HepG2 (cell line): ENCODE data around the gene ALG11. TPM values are rescaled to one million over a fixed set of nuclear protein-coding genes. Genes with fewer than 3 reads are reported as not detected.

Experiments
- DNMT3B ChIP-seq: conservative IDR thresholded peaks from 2 replicates; pipeline ENCODE4 v1.6.1; 2016; ENCODE audit warnings: missing biosample characterization, control low read depth
- HMG20B ChIP-seq: conservative IDR thresholded peaks from 2 replicates; pipeline ENCODE4 v1.6.1; 2016; ENCODE audit warnings: missing genetic modification reagents, missing compliant biosample characterization
- MIXL1 ChIP-seq: IDR thresholded peaks from 2 replicates; pipeline ENCODE4 v1.6.1; 2016
- NFIC ChIP-seq: IDR thresholded peaks from 2 replicates; pipeline ENCODE4 v1.6.1; 2012; ENCODE audit warnings: mild to moderate bottlenecking, low read length, inconsistent platforms
- TBL1XR1 ChIP-seq: fragments of 150-350 bp; IDR thresholded peaks from 2 replicates; pipeline ENCODE4 v1.6.1; 2014; ENCODE audit warnings: borderline replicate concordance, low read length; ENCODE audit not compliant: partially characterized antibody
- THAP11 ChIP-seq: IDR thresholded peaks from 2 replicates; pipeline ENCODE4 v1.6.1; 2016; ENCODE audit warnings: missing biosample characterization, missing genetic modification reagents
- TOE1 ChIP-seq: sonication (generic); formaldehyde crosslinking; IDR thresholded peaks from 2 replicates; pipeline ENCODE4 v1.4.0; 2020; ENCODE audit warnings: mild to moderate bottlenecking, missing genetic modification reagents
- ZNF235 ChIP-seq: sonication (generic); formaldehyde crosslinking; IDR thresholded peaks from 2 replicates; pipeline ENCODE4 v1.8.1; 2023; ENCODE audit warnings: mild to moderate bottlenecking, missing genetic modification reagents, borderline replicate concordance
- ZNF556 ChIP-seq: sonication (generic); formaldehyde crosslinking; IDR thresholded peaks from 2 replicates; pipeline ENCODE4 v1.4.0; 2020; ENCODE audit warnings: mild to moderate bottlenecking, missing genetic modification reagents, borderline replicate concordance
- ZNF564 ChIP-seq: sonication (generic); formaldehyde crosslinking; IDR thresholded peaks from 2 replicates; pipeline ENCODE4 v1.8.1; 2023; ENCODE audit warnings: mild to moderate bottlenecking, missing genetic modification reagents
- ZNF746 ChIP-seq: sonication (generic); formaldehyde crosslinking; IDR thresholded peaks from 2 replicates; pipeline ENCODE4 v1.8.0; 2022; ENCODE audit warnings: mild to moderate bottlenecking, missing genetic modification reagents
- ZNF879 ChIP-seq: sonication (generic); formaldehyde crosslinking; IDR thresholded peaks from 2 replicates; pipeline ENCODE4 v1.8.1; 2023; ENCODE audit warnings: missing genetic modification reagents
- ZSCAN12 ChIP-seq: sonication (generic); formaldehyde crosslinking; IDR thresholded peaks from 2 replicates; pipeline ENCODE4 v1.9.0; 2021; ENCODE audit warnings: mild to moderate bottlenecking, missing genetic modification reagents
- polyA plus RNA-seq, 8 experiments: library from polyadenylated mRNA; depleted of rRNA in 3 of 8; stranded (reverse) in 7 of 8; unstranded in 1 of 8; fragments of >200 nt; fragmentation: Illumina TruSeq in 4 of 8; extraction: Trizol in 4 of 8; gene quantifications; 2 replicates each; pipeline versions ENCODE4 v1.2.1 to v1.2.3, GENCODE V29; 2011 to 2016; ENCODE audit warnings: low read depth in 4 of 8, missing spikeins in 1 of 8, mixed read lengths in 1 of 8; ENCODE audit not compliant: insufficient read depth in 1 of 8
- total RNA-seq, 5 experiments: library from RNA; depleted of rRNA; stranded (reverse); fragments of >200 nt; fragmentation: Illumina TruSeq; extraction: Trizol; gene quantifications; 2 replicates each; pipeline ENCODE4 v1.2.3, GENCODE V29; 2016; ENCODE audit warnings: low read depth in 1 of 5
- TF ChIP-seq, protein P1 (sequence below): IDR thresholded peaks from 2 replicates; pipeline ENCODE4 v1.6.1; 2018; ENCODE audit warnings: missing genetic modification reagents
- TF ChIP-seq, protein P2 (sequence below): IDR thresholded peaks from 2 replicates; pipeline ENCODE4 v1.6.1; 2018; ENCODE audit warnings: missing genetic modification reagents, mild to moderate bottlenecking, missing compliant biosample characterization
- TF ChIP-seq, protein P3 (sequence below): sonication (generic); formaldehyde crosslinking; IDR thresholded peaks from 2 replicates; pipeline ENCODE4 v1.5.1; 2020; ENCODE audit warnings: missing genetic modification reagents, mild to moderate bottlenecking, borderline replicate concordance
- TF ChIP-seq, protein P4 (sequence below): IDR thresholded peaks from 2 replicates; pipeline ENCODE4 v1.6.1; 2016
- TF ChIP-seq, protein P5 (sequence below): sonication (generic); formaldehyde crosslinking; IDR thresholded peaks from 2 replicates; pipeline ENCODE4 v1.4.0; 2020; ENCODE audit warnings: missing genetic modification reagents
- TF ChIP-seq, protein P6 (sequence below): sonication (generic); formaldehyde crosslinking; IDR thresholded peaks from 2 replicates; pipeline ENCODE4 v1.5.1; 2020; ENCODE audit warnings: mild to moderate bottlenecking, missing genetic modification reagents, moderate library complexity
- TF ChIP-seq, protein P7 (sequence below): sonication (generic); formaldehyde crosslinking; IDR thresholded peaks from 2 replicates; pipeline ENCODE4 v1.8.1; 2023; ENCODE audit warnings: missing genetic modification reagents, mild to moderate bottlenecking, borderline replicate concordance

ALG11 gene
- total and polyA plus RNA-seq, 2 of the 13 experiments (the other 11 are each of a cell fraction or from before 2014, with no cell fraction given): 14.7 to 27.9 TPM

DNA sequence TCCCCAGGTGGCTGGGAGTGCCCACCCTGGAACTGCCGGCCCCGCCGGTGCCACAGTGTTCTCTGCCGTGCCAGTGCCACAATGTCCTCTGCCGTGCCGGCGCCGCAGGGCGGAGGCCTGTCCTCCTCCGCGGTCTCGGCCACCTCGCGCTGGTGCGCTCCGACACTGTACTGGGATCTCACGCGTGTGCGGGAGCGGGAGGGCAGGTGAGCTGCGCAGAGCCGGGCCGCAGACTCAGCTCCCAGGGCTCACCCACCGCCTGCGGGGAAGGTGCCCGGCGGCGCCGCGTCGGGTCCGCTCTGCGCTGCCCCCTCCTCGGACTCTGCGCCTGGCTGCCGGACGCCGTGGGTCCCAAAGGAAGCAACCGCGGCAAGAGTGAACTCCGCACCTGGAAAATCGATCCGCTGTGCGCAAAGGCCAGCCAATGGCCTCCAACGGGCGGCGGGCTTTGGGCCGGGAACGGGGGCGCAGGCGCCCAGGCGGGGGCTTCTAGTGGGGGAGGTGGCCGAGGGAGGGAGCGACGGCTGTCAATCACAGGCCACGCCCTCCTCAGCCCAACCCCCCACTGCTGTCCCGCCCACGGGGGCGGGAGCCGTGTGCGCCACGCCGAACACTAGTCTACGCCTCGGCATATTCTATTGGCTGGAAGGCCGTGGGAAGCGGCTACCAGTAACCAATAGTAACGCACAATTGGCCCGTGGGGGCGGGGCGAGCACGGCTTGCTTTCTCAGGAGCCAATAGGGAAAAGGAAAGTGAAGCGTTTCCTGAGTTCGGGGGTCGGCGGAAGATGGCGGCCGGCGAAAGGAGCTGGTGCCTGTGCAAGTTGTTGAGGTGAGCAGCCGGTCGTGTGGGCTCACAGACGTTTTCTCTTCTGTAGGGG is at the start of gene ALG11 (continued):
- TF ChIP-seq, protein P1, sequence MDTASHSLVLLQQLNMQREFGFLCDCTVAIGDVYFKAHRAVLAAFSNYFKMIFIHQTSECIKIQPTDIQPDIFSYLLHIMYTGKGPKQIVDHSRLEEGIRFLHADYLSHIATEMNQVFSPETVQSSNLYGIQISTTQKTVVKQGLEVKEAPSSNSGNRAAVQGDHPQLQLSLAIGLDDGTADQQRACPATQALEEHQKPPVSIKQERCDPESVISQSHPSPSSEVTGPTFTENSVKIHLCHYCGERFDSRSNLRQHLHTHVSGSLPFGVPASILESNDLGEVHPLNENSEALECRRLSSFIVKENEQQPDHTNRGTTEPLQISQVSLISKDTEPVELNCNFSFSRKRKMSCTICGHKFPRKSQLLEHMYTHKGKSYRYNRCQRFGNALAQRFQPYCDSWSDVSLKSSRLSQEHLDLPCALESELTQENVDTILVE: peak; percentile 83; the same call in 1 of the 2 replicates
- TF ChIP-seq, protein P2, sequence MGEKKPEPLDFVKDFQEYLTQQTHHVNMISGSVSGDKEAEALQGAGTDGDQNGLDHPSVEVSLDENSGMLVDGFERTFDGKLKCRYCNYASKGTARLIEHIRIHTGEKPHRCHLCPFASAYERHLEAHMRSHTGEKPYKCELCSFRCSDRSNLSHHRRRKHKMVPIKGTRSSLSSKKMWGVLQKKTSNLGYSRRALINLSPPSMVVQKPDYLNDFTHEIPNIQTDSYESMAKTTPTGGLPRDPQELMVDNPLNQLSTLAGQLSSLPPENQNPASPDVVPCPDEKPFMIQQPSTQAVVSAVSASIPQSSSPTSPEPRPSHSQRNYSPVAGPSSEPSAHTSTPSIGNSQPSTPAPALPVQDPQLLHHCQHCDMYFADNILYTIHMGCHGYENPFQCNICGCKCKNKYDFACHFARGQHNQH (CRISPR knock-in tag): peak; percentile 98
- TF ChIP-seq, protein P3, sequence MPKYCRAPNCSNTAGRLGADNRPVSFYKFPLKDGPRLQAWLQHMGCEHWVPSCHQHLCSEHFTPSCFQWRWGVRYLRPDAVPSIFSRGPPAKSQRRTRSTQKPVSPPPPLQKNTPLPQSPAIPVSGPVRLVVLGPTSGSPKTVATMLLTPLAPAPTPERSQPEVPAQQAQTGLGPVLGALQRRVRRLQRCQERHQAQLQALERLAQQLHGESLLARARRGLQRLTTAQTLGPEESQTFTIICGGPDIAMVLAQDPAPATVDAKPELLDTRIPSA (CRISPR knock-in tag): peak; percentile 84
- TF ChIP-seq DNMT3B (CRISPR knock-in tag) (peak; percentile 57; the same call in 1 of the 2 replicates), ZNF879 (CRISPR knock-in tag) (peak; percentile 71; the same call in 1 of the 2 replicates), ZNF746 (CRISPR knock-in tag) (peak; percentile 96), MIXL1 (CRISPR knock-in tag) (peak; percentile 49; the same call in 1 of the 2 replicates), HMG20B (CRISPR knock-in tag) (0 out of 2 replicates have a peak, but pooled peaks have one; percentile 43), ZSCAN12 (CRISPR knock-in tag) (no peak; the same call in 1 of the 2 replicates), ZNF564 (CRISPR knock-in tag) (peak; percentile 87; the same call in 1 of the 2 replicates), ZNF556 (CRISPR knock-in tag) (peak; percentile 95), THAP11 (CRISPR knock-in tag) (peak; percentile 69), TOE1 (CRISPR knock-in tag) (no peak; the same call in 1 of the 2 replicates), TBL1XR1 (peak; percentile 57), ZNF235 (CRISPR knock-in tag) (no peak), NFIC (no peak)
- TF ChIP-seq, protein P4, sequence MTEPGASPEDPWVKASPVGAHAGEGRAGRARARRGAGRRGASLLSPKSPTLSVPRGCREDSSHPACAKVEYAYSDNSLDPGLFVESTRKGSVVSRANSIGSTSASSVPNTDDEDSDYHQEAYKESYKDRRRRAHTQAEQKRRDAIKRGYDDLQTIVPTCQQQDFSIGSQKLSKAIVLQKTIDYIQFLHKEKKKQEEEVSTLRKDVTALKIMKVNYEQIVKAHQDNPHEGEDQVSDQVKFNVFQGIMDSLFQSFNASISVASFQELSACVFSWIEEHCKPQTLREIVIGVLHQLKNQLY (CRISPR knock-in tag): no peak; the same call in 1 of the 2 replicates
- TF ChIP-seq, protein P5, sequence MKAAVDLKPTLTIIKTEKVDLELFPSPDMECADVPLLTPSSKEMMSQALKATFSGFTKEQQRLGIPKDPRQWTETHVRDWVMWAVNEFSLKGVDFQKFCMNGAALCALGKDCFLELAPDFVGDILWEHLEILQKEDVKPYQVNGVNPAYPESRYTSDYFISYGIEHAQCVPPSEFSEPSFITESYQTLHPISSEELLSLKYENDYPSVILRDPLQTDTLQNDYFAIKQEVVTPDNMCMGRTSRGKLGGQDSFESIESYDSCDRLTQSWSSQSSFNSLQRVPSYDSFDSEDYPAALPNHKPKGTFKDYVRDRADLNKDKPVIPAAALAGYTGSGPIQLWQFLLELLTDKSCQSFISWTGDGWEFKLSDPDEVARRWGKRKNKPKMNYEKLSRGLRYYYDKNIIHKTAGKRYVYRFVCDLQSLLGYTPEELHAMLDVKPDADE (CRISPR knock-in tag): no peak
- TF ChIP-seq, protein P6, sequence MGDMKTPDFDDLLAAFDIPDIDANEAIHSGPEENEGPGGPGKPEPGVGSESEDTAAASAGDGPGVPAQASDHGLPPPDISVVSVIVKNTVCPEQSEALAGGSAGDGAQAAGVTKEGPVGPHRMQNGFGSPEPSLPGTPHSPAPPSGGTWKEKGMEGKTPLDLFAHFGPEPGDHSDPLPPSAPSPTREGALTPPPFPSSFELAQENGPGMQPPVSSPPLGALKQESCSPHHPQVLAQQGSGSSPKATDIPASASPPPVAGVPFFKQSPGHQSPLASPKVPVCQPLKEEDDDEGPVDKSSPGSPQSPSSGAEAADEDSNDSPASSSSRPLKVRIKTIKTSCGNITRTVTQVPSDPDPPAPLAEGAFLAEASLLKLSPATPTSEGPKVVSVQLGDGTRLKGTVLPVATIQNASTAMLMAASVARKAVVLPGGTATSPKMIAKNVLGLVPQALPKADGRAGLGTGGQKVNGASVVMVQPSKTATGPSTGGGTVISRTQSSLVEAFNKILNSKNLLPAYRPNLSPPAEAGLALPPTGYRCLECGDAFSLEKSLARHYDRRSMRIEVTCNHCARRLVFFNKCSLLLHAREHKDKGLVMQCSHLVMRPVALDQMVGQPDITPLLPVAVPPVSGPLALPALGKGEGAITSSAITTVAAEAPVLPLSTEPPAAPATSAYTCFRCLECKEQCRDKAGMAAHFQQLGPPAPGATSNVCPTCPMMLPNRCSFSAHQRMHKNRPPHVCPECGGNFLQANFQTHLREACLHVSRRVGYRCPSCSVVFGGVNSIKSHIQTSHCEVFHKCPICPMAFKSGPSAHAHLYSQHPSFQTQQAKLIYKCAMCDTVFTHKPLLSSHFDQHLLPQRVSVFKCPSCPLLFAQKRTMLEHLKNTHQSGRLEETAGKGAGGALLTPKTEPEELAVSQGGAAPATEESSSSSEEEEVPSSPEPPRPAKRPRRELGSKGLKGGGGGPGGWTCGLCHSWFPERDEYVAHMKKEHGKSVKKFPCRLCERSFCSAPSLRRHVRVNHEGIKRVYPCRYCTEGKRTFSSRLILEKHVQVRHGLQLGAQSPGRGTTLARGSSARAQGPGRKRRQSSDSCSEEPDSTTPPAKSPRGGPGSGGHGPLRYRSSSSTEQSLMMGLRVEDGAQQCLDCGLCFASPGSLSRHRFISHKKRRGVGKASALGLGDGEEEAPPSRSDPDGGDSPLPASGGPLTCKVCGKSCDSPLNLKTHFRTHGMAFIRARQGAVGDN: peak; percentile 96
- TF ChIP-seq, protein P7, sequence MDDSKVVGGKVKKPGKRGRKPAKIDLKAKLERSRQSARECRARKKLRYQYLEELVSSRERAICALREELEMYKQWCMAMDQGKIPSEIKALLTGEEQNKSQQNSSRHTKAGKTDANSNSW (CRISPR knock-in tag): no peak
